OCI-LY3 (cell line): ENCODE results near the gene C11orf54.

Experiments used
- H2AFZ ChIP-seq: fragments of 200-600, 300-600 bp; shearing (Covaris generic); 2 replicates; pipeline ENCODE4 v1.6.0; 2014; ENCODE audit warnings: antibody characterized with exemption, low read depth, low read length
- H3K27ac ChIP-seq: fragments of 200-600, 300-600 bp; sonication (generic); 2 replicates; pipeline ENCODE4 v1.5.1; 2014; ENCODE audit warnings: mild to moderate bottlenecking, low read length, moderate library complexity, mixed read lengths
- H3K27me3 ChIP-seq: fragments of 200-600, 300-600 bp; sonication (generic); 2 replicates; pipeline ENCODE4 v1.6.1; 2014; ENCODE audit warnings: low read depth, low read length, mixed read lengths
- H3K36me3 ChIP-seq: fragments of 200-600, 300-600 bp; sonication (generic); replicated peaks from 2 replicates; pipeline ENCODE3; 2014; ENCODE audit warnings: low read depth, low read length, mixed read lengths
- H3K4me1 ChIP-seq: fragments of 300-600, 200-600 bp; sonication (generic); 2 replicates; pipeline ENCODE4 v1.6.1; 2014; ENCODE audit warnings: low read length, mixed read lengths
- H3K4me2 ChIP-seq: fragments of 200-600, 300-600 bp; sonication (generic); 2 replicates; pipeline ENCODE4 v1.6.1; 2014; ENCODE audit warnings: low read length, mixed read lengths
- H3K4me3 ChIP-seq: fragments of 300-600, 200-600 bp; sonication (generic); 2 replicates; pipeline ENCODE4 v1.5.1; 2014; ENCODE audit warnings: antibody characterized with exemption, mild to moderate bottlenecking, low read length, moderate library complexity
- H3K79me2 ChIP-seq: fragments of 300-600, 200-600 bp; shearing (Covaris generic); 2 replicates; pipeline ENCODE4 v1.6.1; 2014; ENCODE audit warnings: mild to moderate bottlenecking, low read length, mixed read lengths
- H3K9ac ChIP-seq: fragments of 300-600, 200-600 bp; shearing (Covaris generic); 2 replicates; pipeline ENCODE4 v1.6.0; 2014; ENCODE audit warnings: mild to moderate bottlenecking, low read length, moderate library complexity
- H3K9me3 ChIP-seq: fragments of 200-600, 300-600 bp; shearing (Covaris generic); 2 replicates; pipeline ENCODE4 v1.6.1; 2014; ENCODE audit warnings: low read length, mixed read lengths; ENCODE audit not compliant: insufficient read depth
- H4K20me1 ChIP-seq: fragments of 200-600, 300-600 bp; sonication (generic); 2 replicates; pipeline ENCODE4 v1.6.1; 2016; ENCODE audit warnings: low read length, mixed read lengths; ENCODE audit not compliant: insufficient read depth
- EZH2phosphoT487 ChIP-seq: fragments of 200-600 bp; shearing (Covaris generic); IDR thresholded peaks from 2 replicates; pipeline ENCODE4 v1.6.1; 2018; ENCODE audit warnings: antibody characterized with exemption, mixed run types, low read depth
- TF ChIP-seq, protein P1 (sequence below): fragments of 200-600, 300-600 bp; sonication (generic); IDR thresholded peaks from 2 replicates; pipeline ENCODE4 v1.5.1; 2014; ENCODE audit warnings: antibody characterized with exemption, low read length, low read depth

The C11orf54 gene

GRCh38 chr11:93747122-93747521 lies 5.7 kb downstream of the C11orf54 start:
- no peak overlapping the region for H3K27ac ChIP-seq
- H3K4me2 ChIP-seq: no peak overlapping the region
- H3K79me2 ChIP-seq: peaks cover 10% of the 10 kb centered on the region
- H2AFZ ChIP-seq: no peak overlapping the region
- H3K4me3 ChIP-seq: no peak overlapping the region
- H3K27me3 ChIP-seq: no peaks in the 10 kb centered on the region
- no peak overlapping the region for H3K9ac ChIP-seq
- H3K36me3 ChIP-seq: no peaks in the 10 kb centered on the region
- H3K4me1 ChIP-seq: peaks cover 8% of the 10 kb centered on the region
- no peak for TF ChIP-seq EZH2phosphoT487
- TF ChIP-seq, protein P1, sequence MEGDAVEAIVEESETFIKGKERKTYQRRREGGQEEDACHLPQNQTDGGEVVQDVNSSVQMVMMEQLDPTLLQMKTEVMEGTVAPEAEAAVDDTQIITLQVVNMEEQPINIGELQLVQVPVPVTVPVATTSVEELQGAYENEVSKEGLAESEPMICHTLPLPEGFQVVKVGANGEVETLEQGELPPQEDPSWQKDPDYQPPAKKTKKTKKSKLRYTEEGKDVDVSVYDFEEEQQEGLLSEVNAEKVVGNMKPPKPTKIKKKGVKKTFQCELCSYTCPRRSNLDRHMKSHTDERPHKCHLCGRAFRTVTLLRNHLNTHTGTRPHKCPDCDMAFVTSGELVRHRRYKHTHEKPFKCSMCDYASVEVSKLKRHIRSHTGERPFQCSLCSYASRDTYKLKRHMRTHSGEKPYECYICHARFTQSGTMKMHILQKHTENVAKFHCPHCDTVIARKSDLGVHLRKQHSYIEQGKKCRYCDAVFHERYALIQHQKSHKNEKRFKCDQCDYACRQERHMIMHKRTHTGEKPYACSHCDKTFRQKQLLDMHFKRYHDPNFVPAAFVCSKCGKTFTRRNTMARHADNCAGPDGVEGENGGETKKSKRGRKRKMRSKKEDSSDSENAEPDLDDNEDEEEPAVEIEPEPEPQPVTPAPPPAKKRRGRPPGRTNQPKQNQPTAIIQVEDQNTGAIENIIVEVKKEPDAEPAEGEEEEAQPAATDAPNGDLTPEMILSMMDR: no peak
- no peaks in the 10 kb centered on the region for H4K20me1 ChIP-seq
- H3K9me3 ChIP-seq: no peaks in the 10 kb centered on the region

GRCh38 chr11:93751001-93751400 lies 9.5 kb downstream of the C11orf54 start:
- Histone ChIP-seq H3K9ac (no peak overlapping the region), H3K9me3 (no peaks in the 10 kb centered on the region), H3K4me1 (peaks cover 3% of the 10 kb centered on the region), H4K20me1 (no peaks in the 10 kb centered on the region), H3K4me3 (no peak overlapping the region), H3K27me3 (no peaks in the 10 kb centered on the region), H2AFZ (no peak overlapping the region), H3K36me3 (peaks cover 7% of the 10 kb centered on the region), H3K79me2 (no peaks in the 10 kb centered on the region), H3K4me2 (no peak overlapping the region), H3K27ac (no peak overlapping the region)
- no peak for TF ChIP-seq EZH2phosphoT487

GRCh38 chr11:93753241-93753640 lies 11.8 kb downstream of the C11orf54 start:
- Histone ChIP-seq H3K27me3 (no peaks in the 10 kb centered on the region), H3K9ac (no peak overlapping the region), H3K9me3 (no peaks in the 10 kb centered on the region), H2AFZ (no peak overlapping the region), H4K20me1 (peaks cover 8% of the 10 kb centered on the region; the same call in 1 of the 2 replicates), H3K79me2 (no peaks in the 10 kb centered on the region), H3K4me2 (no peak overlapping the region), H3K36me3 (peaks cover 10% of the 10 kb centered on the region), H3K4me1 (peaks cover 13% of the 10 kb centered on the region), H3K4me3 (no peak overlapping the region), H3K27ac (no peak overlapping the region)
- no peak for TF ChIP-seq EZH2phosphoT487
- TF ChIP-seq, protein P1: no peak

DNA sequence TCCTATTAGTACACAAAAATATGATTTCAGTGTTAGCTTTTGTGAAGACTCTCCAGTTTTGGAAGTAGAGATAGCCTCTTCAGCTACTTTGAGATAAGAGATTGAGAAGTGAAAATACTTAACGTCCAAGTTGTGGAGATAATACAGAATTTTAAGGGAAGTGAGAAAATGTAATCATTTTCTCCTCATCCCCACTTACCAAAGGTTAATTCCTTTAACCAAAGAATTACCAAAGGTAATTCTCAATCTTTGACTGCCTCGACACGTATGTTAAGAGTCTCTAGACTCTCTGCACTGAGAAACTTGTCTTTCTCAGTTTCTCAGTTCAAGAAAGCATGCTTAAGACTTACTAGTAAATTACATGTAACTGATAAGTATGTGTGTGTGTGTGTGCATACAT lies 15.3 kb downstream of the C11orf54 start:
- no peaks in the 10 kb centered on the region for H3K9me3 ChIP-seq
- H3K36me3 ChIP-seq: peaks cover 16% of the 10 kb centered on the region
- peak overlapping the region; percentile 49 for H3K4me2 ChIP-seq
- H3K27ac ChIP-seq: peak overlapping the region; percentile 2; the same call in 1 of the 2 replicates
- no peak overlapping the region for H2AFZ ChIP-seq
- no peaks in the 10 kb centered on the region for H3K79me2 ChIP-seq
- H3K27me3 ChIP-seq: no peaks in the 10 kb centered on the region
- peaks cover 8% of the 10 kb centered on the region; the same call in 1 of the 2 replicates for H4K20me1 ChIP-seq
- H3K4me1 ChIP-seq: peaks cover 13% of the 10 kb centered on the region
- TF ChIP-seq EZH2phosphoT487: no peak
- TF ChIP-seq, protein P1: no peak
- no peak overlapping the region for H3K4me3 ChIP-seq
- no peak overlapping the region for H3K9ac ChIP-seq

GRCh38 chr11:93757301-93757700 lies 15.8 kb downstream of the C11orf54 start:
- Histone ChIP-seq H4K20me1 (peaks cover 8% of the 10 kb centered on the region; the same call in 1 of the 2 replicates), H3K79me2 (no peaks in the 10 kb centered on the region), H3K4me2 (peak overlapping the region; percentile 49), H3K27ac (no peak overlapping the region), H3K36me3 (peaks cover 16% of the 10 kb centered on the region), H3K9ac (no peak overlapping the region), H3K4me3 (no peak overlapping the region), H2AFZ (no peak overlapping the region), H3K4me1 (peaks cover 13% of the 10 kb centered on the region), H3K27me3 (no peaks in the 10 kb centered on the region), H3K9me3 (no peaks in the 10 kb centered on the region)
- TF ChIP-seq EZH2phosphoT487: no peak
- TF ChIP-seq, protein P1: no peak
